ENCODE measurements around the gene STUM.

DNA sequence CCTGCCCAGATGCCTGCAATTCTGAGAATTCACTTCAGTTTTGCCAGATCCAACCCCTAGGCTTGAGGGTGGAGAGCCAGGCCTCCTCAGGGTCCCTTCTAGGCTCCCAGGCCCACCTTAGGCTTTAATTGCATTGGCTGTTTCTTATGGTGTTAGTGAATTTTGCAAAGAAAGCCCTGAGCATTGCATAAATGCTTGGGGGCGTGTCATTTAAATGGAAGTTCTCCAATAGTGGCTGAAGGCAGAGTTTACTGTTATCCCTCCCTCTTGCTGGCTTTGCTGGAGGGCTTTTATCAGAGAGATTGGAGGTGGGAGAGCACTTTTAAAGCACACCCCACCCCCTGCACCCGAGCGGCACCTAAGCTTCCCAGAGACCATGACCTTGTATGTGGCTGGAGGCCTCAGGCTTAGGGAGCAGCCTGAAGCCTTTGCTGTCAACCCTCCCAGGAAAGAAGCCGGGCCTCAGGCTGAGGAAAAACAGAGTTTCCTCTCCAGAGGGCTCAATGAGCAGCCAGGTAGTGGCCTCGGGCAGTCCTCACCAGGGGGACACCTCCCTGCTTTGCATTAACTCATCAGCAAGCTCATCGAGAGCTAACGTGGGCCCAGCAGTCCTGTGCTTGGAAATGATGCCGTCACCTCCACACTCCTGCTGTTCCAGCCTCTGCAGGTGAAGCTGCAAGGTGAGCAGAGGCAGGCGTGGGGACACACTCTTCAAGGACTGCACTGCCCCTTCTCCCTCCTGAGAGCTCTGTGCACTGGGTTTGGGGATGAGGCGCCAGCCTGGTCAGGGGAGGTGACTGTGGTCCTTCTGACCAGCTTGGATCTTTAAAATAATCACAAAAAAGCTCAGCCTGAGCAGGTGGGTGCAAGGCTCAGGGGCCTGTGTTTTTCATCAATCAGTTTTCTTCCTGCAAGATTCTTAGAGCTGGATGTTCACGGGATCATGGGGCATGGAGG, 58.0 kb downstream of the STUM start:
- TF ChIP-seq, protein P1, sequence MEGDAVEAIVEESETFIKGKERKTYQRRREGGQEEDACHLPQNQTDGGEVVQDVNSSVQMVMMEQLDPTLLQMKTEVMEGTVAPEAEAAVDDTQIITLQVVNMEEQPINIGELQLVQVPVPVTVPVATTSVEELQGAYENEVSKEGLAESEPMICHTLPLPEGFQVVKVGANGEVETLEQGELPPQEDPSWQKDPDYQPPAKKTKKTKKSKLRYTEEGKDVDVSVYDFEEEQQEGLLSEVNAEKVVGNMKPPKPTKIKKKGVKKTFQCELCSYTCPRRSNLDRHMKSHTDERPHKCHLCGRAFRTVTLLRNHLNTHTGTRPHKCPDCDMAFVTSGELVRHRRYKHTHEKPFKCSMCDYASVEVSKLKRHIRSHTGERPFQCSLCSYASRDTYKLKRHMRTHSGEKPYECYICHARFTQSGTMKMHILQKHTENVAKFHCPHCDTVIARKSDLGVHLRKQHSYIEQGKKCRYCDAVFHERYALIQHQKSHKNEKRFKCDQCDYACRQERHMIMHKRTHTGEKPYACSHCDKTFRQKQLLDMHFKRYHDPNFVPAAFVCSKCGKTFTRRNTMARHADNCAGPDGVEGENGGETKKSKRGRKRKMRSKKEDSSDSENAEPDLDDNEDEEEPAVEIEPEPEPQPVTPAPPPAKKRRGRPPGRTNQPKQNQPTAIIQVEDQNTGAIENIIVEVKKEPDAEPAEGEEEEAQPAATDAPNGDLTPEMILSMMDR (conservative IDR thresholded peaks at IDR 0.05; ENCODE audit: low read depth in 2 of 2) = no peak
- TF ChIP-seq EZH2phosphoT487 (IDR thresholded peaks at IDR 0.05; ENCODE audit: unreplicated experiment) = no peak
- TF ChIP-seq EZH2 (IDR thresholded peaks at IDR 0.05; ENCODE audit: low read depth, unreplicated experiment) = no peak
- TF ChIP-seq POLR2AphosphoS5 (IDR thresholded peaks at IDR 0.05; ENCODE audit: low read depth) = no peak
- TF ChIP-seq, protein P2, sequence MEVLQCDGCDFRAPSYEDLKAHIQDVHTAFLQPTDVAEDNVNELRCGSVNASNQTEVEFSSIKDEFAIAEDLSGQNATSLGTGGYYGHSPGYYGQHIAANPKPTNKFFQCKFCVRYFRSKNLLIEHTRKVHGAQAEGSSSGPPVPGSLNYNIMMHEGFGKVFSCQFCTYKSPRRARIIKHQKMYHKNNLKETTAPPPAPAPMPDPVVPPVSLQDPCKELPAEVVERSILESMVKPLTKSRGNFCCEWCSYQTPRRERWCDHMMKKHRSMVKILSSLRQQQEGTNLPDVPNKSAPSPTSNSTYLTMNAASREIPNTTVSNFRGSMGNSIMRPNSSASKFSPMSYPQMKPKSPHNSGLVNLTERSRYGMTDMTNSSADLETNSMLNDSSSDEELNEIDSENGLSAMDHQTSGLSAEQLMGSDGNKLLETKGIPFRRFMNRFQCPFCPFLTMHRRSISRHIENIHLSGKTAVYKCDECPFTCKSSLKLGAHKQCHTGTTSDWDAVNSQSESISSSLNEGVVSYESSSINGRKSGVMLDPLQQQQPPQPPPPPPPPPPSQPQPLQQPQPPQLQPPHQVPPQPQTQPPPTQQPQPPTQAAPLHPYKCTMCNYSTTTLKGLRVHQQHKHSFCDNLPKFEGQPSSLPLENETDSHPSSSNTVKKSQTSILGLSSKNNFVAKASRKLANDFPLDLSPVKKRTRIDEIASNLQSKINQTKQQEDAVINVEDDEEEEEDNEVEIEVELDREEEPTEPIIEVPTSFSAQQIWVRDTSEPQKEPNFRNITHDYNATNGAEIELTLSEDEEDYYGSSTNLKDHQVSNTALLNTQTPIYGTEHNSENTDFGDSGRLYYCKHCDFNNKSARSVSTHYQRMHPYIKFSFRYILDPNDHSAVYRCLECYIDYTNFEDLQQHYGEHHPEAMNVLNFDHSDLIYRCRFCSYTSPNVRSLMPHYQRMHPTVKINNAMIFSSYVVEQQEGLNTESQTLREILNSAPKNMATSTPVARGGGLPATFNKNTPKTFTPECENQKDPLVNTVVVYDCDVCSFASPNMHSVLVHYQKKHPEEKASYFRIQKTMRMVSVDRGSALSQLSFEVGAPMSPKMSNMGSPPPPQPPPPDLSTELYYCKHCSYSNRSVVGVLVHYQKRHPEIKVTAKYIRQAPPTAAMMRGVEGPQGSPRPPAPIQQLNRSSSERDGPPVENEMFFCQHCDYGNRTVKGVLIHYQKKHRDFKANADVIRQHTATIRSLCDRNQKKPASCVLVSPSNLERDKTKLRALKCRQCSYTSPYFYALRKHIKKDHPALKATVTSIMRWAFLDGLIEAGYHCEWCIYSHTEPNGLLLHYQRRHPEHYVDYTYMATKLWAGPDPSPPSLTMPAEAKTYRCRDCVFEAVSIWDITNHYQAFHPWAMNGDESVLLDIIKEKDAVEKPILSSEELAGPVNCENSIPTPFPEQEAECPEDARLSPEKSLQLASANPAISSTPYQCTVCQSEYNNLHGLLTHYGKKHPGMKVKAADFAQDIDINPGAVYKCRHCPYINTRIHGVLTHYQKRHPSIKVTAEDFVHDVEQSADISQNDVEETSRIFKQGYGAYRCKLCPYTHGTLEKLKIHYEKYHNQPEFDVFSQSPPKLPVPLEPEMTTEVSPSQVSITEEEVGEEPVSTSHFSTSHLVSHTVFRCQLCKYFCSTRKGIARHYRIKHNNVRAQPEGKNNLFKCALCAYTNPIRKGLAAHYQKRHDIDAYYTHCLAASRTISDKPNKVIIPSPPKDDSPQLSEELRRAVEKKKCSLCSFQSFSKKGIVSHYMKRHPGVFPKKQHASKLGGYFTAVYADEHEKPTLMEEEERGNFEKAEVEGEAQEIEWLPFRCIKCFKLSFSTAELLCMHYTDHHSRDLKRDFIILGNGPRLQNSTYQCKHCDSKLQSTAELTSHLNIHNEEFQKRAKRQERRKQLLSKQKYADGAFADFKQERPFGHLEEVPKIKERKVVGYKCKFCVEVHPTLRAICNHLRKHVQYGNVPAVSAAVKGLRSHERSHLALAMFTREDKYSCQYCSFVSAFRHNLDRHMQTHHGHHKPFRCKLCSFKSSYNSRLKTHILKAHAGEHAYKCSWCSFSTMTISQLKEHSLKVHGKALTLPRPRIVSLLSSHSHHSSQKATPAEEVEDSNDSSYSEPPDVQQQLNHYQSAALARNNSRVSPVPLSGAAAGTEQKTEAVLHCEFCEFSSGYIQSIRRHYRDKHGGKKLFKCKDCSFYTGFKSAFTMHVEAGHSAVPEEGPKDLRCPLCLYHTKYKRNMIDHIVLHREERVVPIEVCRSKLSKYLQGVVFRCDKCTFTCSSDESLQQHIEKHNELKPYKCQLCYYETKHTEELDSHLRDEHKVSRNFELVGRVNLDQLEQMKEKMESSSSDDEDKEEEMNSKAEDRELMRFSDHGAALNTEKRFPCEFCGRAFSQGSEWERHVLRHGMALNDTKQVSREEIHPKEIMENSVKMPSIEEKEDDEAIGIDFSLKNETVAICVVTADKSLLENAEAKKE (CRISPR knock-in tag; IDR thresholded peaks at IDR 0.05) = no peak
- TF ChIP-seq, protein P3, sequence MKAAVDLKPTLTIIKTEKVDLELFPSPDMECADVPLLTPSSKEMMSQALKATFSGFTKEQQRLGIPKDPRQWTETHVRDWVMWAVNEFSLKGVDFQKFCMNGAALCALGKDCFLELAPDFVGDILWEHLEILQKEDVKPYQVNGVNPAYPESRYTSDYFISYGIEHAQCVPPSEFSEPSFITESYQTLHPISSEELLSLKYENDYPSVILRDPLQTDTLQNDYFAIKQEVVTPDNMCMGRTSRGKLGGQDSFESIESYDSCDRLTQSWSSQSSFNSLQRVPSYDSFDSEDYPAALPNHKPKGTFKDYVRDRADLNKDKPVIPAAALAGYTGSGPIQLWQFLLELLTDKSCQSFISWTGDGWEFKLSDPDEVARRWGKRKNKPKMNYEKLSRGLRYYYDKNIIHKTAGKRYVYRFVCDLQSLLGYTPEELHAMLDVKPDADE (IDR thresholded peaks at IDR 0.05) = no peak
- no peak for TF ChIP-seq CREB1 (CRISPR knock-in tag; IDR thresholded peaks at IDR 0.05; ENCODE audit: low read depth)
